GM18873 (cell line): Measurements from ENCODE around the gene ADGRL3.

ENCODE experiments used
- ATAC-seq: cut with Tn5 transposase; IDR thresholded peaks from one replicate; pipeline ENCODE4 v1.9.1; 2021; ENCODE audit warnings: mild to moderate bottlenecking, moderate library complexity, moderate number of reproducible peaks; ENCODE audit not compliant: unreplicated experiment, low FRiP score

ADGRL3 gene

DNA sequence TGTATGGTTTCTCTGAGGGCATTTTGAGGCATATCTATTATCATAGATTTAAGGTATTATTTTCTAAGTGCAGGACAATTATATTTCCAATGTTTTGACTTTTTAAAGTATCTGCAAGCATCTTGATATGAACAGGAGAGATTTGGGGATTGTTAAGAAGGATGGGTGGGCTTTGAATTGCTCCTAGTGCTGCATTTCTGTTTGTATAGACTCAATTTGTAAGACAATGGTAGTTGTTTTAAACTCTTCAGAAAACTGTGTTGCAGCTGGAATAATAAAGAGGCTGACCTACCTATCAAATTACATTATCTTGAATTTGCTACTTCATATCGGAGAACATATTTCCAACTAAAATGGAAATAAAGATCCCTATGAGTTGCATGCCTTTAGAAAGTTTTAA is 570.3 kb downstream of the ADGRL3 start:
- ATAC-seq = no peak

DNA sequence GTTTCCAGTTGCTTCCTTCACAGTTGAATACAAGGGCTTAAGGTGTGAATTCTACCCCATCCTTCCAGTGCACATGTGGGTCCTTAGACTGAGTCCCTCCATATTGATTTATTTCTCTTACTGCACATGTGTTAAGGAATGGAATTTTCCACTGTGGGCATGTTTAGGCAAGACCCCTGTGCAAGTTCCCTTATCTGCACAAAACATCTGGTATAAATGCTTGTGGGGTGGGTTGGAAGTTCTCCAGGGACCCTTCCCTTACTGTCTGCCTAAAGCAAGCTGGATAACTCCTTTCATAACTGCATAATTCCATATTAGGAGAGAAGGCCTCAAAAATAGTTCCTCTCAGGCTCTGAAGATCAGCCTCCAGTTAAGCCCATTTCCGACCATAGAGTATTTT is 570.9 kb downstream of the ADGRL3 start:
- no peak for ATAC-seq

DNA sequence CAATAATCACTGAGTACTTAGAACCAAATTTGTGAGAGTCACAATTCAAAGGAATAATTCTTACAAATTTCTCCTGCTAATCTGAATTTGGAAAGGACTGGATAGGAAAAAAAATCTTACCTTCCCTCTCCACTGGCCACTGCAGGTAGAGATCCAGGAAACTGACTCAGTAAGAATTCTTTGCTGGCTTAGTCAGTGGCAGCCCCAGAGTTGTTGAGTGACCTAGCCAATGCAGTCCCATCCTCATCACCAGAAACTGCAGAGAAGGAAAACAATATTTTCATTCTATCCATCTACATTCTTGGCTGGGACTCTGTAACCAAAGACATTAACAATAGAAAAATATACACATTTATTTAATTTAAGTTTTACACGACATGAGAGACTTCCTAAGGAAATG is 572.0 kb downstream of the ADGRL3 start:
- no peak for ATAC-seq

DNA sequence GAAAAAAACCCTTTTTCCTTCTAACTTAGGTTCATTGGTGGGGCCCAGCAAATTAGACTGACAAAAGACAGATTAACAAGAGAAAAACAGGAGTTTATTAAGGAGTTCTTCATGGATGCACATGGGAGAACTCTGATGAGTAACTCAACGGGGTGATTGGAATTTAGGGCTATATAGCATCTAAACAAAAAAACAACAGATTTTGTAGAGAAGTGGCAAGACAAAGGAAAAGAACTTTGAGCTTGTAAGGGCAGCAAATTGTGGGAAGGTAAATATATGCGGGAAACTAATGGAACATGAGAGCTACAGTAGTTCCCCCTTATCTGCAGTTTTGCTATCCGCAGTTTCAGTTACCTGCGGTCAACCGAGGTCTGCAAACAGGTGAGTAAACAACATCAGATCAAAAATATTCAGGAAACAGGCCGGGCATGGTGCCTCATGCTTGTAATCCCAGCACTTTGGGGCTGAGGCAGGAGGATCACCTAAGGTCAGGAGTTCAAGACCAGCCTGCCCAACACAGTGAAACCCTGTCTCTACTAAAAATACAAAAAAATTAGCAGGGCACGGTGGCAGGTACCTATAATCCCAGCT is 573.6 kb downstream of the ADGRL3 start:
- no peak for ATAC-seq

DNA sequence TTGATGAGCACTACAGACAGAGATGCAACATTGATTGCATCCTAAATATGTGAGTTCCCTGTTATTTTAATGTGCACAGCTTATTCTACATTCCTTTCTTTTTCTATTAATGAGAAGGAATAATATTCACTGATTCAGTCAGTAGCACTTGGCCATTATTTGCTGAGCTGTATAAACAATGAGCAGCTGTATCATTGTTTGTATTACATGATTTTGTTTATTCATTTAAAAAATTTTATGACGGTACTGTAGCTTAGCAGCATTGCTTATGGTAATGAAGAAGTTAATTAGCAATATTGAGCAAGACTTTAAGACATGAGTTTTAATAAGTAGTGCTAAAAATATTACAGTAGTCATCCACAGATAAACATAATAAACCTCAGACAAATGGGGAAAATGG is 582.0 kb downstream of the ADGRL3 start:
- ATAC-seq = no peak

DNA sequence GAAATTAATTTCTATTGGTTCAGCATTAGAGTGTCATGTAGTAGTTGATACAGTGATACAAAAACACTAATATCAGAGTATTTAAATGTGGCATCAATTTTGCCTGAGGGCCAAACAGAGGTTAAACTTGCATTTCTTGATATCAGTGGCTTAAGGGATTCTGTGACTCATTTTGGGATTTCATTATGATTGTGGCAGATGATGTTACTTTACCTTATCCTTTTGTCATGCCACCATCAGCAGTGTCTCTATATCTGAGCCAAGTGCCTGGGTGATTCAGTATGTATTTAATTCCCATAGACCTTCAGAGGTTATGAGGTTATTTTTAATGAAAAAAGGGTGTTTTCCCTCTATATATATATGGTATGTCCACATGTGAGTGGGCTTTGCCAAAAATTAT is 582.9 kb downstream of the ADGRL3 start:
- peak; percentile 79 for ATAC-seq

DNA sequence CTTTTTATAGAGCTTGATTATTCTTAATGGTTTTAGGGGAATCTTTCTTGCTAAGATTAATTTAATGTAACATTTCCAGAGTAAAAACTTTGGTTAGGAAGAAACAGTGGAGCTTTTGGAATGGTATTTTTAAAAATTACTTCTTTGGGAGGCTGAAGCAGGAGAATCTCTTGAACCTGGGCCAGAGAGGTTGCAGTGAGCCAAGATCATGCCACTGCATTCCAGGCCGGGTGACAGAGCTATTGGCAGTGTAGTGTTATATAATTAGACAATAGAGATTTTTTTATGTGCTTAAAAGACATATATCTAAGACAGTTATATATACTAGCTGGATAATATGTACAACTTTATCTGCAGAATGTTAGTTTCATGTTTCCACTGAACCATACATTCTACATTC is 585.6 kb downstream of the ADGRL3 start:
- ATAC-seq = no peak

DNA sequence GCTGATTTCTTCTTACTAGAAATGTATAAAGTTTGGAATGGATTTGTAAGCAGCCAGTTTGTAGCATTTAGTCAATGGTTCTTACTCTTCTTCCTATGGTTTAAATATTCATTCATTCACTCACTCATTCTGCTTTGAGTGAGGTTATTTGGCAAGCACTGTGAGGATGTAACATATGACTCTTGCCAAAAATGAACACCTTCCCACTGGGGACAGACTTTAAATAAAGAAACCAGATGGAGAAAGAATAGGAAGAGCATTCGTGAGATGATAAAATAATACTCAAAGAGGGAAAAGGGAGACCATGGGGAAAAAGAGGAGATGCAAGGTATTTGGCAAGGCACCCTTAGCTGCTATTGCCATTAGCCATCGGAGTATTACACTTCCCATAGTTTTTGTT is 586.1 kb downstream of the ADGRL3 start:
- ATAC-seq = no peak

DNA sequence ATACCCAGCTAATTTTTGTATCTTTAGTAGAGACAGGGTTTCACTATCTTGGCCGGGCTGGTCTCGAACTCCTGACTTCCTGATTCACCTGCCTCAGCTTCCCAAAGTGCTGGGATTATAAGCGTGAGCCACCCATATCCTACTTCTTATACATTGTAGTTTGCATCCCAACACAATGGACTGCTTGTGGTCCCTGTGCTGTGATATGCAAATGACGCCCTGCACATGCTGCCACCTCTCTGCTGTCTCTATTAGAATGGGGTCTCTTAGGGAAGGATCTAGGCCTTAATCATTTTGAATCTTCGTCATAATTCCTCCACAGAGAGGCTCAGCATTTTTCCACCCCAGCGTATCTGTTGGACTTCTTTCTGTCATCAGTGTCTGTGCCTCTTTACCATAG is 595.9 kb downstream of the ADGRL3 start:
- no peak for ATAC-seq

DNA sequence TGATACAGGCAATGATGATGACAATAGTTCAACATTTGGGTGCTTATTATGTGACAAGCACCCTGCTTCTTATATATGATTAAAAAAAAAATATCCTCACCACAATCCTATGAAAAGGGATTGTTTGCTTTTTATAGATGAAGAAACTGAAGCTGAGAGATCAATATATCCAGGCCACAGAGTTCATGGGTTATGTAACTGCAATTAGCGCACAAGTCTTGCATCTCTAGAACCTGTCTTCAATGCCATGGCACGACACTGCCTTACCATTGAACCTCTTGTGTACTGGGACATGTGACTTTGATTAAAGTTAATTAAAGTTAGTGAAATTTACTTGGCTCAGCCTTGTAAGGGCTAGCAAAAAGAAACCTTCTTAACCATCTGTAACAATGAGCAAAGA is 599.7 kb downstream of the ADGRL3 start:
- ATAC-seq = no peak

DNA sequence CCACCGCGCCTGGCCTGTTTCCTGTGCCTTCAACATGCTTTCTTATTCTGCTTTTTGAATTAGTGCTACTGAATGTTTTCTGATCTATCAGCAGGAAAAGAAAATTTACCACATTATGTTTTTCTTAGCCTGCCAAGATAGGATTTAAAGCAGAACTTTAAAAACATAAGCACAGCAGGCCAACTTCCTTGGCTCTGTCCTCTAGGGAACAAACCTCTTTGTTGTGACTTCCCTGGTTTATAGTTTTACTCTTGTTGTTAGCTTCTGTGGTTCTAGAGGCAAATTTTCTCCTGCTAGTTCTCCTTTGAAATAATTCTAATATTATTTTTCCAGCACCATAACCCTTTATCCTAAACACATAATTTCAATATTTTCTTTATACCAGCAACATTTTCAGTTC is 605.1 kb downstream of the ADGRL3 start:
- no peak for ATAC-seq

DNA sequence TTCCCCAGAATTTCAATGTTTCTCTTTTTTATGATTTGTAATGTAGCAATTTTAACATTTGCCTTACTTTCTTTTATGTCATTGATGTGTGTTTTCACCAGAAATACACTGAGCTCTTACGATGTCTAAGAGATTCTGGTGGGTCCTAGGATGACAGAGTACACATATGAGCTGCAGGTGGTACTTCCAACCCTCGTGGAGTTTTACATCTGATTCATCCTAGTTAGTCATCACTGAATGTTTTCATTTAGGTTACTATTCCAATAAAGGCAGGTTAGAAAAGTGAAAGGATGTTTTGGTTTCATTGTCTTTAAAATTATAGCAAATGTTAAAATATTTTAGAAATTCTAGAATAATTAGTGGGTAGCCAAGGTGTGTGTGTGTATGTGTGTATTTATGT is 605.9 kb downstream of the ADGRL3 start:
- ATAC-seq = no peak

DNA sequence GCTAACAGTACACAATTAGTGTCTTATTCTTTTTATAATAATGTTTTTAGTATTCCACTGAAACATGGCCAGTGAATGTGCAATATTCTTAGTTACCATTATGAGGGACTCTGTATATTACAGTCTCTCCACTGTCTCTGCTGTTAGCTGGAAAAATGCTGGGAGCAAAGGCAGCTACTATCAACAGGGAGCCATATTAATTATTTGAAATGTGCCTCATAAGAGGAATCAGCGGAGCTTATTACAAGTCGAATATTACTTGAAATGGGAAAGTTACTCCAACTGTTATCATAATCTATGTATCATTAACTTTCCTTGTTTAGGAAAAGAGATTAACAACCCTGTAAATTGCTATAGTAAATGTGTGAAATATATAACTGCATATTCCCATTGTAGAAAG is 612.0 kb downstream of the ADGRL3 start:
- no peak for ATAC-seq

DNA sequence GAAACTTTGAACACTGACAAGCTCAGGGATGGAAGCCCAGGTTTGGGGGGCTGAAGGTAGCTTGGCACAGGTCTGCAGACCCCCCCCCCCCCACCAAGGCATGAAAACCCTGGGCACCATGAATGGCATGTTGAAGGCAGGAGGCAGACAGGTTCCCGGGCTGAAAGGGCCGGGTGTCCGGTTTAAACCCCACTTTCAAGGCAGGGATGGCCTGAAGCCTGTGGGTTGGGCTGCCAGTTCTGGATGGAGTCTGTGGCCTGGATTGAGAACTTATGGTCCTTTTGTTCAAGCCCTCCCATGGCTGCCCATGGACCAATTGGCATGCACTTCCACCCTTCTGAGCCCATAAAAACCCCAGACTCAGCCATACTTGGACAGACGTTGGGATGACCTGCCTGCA is 616.9 kb downstream of the ADGRL3 start:
- no peak for ATAC-seq

DNA sequence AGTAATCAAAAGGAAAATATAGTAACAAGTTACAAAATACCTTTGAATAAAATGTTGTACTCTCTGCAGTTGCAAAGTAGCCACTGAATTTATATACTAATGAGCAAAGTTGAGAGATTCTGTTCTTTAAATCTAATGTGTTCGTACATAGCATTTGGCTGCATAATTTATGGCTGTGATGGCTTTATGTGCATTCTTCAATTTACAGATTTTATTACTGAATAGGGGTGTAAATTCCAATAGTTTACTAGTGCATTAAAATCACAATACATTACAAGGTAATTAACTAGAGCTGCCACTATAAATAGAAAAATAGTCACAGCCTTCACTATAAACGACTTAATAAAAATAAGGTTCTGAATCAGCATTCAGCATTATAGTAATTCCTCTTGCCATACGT is 620.0 kb downstream of the ADGRL3 start:
- no peak for ATAC-seq

DNA sequence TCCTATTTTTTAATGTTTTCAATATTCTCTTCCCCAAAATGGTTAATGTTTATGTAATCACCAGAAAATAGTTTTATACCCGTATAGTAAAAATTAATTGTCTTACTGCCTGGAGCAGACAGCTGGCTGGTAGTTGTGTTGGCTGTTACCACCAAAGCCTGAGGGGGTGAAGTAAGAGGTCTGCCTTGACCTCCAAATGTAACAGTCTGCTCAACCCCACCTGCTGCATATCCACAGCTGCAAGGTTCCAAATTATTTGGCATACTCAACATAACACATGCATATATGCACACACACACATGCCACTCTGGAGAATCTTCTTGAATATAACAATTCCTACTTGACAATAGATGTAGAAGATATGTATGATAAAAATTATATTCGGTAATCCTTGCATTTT is 624.3 kb downstream of the ADGRL3 start:
- ATAC-seq = no peak

DNA sequence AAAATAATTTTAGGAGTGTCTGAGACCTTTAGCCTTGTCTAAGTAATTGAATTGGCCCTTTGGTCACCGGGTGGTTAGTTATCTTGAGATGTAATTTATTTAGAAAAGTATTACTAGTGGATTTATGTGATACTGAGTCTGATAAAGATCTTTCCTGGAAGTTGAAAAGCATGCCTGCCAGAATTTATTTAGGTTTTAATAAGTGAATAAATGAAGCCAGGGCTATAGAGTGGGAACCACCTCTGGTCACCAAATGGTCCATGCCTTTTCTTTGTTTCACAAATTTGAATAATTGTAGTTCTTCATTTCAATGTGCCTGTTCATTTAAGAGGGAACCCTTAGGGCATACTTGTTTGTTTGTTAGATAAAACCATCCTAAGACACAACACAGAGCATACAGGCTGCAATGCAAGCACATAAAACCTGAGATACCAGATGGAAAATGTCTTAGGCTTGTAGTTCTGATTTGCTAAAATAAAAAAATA is 627.8 kb downstream of the ADGRL3 start:
- no peak for ATAC-seq

DNA sequence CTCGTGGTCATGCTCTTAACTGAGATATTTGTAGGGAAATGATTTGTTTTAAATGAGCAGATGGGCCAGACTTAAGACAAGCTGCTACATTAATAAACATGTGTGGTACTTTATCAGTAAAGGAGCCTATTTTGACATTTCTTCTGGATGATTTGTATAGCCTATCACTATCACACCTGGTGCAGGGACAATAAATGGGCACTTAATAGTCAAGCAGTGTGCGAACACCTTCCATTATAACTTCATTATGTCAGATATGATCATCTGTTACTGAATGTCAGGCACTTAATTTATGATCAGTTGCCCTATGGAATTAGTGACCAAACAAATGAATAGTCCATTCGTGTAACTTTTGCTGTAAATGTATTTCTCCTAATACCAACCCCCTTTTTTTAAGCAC is 628.8 kb downstream of the ADGRL3 start:
- ATAC-seq = no peak

DNA sequence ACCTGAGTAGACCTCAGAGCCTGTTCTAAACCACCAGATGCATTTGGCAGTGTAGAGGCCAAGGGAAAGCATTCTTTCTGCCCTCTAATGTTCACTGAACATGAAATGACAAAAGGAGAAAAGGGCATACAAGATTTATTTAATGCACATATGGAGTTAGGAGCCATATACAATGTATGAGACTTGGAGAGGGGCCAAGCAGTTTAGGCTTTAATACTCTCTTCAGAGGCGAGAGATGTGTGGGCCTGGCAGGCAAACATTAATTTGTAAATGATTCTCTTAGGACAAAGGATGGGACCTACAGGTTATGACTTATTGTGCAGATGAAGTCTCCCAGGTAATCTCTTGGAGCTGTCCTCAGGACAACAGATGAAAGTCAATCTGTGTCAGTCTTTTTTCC is 631.9 kb downstream of the ADGRL3 start:
- ATAC-seq = no peak

DNA sequence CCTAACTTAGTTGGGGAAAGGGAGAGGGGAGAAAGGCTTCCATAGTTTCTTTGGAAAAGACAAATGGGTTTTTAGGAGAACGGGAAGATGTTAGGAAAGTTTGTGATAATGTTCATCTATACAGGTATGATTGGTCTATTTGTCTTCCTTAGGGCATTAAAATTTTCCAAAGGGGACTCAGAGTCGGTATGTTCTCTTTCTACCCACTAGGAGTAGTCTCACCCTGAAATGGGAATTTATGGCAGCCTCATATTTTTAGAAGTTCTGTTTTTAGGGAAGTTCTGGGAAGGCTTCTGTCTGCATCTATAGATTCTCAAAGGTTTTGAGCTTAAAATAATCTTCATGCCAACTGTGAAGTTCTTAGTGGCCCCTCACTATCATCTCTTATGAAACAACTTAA is 637.3 kb downstream of the ADGRL3 start:
- ATAC-seq = no peak

DNA sequence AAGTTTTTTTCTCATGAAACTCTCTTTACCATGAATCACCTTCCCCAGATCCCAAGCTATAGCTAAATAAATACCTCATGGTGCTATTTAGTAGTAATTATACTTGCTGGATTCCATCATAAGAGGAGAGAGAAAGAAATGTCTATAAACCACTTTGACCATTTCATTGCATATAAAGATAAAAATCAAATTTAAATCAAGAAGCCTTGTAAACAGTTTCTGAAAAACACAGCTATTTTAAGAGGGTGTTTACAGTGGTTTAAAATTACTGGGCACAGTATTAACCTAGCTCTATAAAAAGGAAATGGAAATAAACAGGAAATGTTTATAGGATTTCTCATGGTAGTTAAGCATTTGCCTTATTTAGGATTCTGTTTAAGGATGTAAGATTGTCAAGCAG is 637.9 kb downstream of the ADGRL3 start:
- no peak for ATAC-seq

DNA sequence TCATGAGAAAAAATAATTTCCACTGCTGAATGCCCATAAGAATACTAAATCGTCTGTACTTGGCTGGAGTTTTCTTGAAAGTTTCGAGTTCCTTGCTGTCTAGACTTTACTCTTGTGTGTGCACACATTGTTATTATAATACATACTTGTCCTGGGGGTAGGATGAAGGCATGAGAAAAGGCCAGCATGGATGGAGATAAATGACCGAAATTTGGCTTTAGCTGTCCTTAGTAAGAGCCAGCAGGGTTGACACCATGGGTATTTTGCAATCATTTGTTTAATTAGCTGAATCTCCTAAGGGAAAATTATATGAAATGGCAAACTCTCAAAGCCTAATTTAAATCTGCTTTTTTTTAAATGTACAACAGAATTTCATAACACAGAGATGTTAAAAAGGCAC is 641.6 kb downstream of the ADGRL3 start:
- ATAC-seq = no peak

DNA sequence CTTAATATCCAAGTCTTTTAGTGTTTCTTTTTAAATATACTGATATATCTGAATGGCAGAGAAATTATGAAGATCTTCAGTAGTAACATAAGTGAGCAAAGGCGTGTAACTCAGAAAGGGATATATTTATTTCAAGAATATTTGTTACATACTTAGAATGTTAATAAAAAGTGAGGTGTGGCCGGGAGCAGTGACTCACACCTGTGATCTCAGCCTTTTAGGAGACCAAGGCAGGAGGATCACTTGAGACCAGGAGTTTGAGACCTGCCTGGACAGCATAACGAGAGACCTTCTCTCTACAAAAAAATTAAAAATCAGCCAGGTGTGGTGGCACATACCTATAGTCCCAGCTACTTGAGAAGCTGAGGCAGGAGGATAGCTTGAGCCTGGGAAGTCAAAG is 651.0 kb downstream of the ADGRL3 start:
- no peak for ATAC-seq
